Common myeloid progenitor, CD34-positive (primary cell): ENCODE results near the gene LSM7.

Source experiments
- CTCF ChIA-PET: fragments of 350-600 bp; sonication (Branson Sonifier 250); formaldehyde crosslinking; loops from one replicate; lab custom pipeline; 2021; ENCODE audit warnings: antibody characterized with exemption; lab: Charles Lee
- POLR2A ChIA-PET: fragments of 350-600 bp; sonication (Branson Sonifier 250); formaldehyde crosslinking; loops from one replicate; lab custom pipeline; 2021; ENCODE audit warnings: antibody characterized with exemption; lab: Charles Lee
- DNase-seq, 3 donors: peaks; one replicate each; pipeline versions ENCODE4 v3.0.0 to v3.0.0-alpha.2; 2013
- H3K27ac ChIP-seq, 2 experiments: 1 replicate in 1 of 2; 2 replicates in 1 of 2; pipeline ENCODE4 v1.7.0; 2013; ENCODE audit warnings: inconsistent platforms in 2 of 2, low read length in 2 of 2, mild to moderate bottlenecking in 2 of 2, low read depth in 1 of 2, moderate library complexity in 1 of 2; ENCODE audit not compliant: severe bottlenecking in 2 of 2, insufficient read depth in 1 of 2, poor library complexity in 1 of 2
- H3K27me3 ChIP-seq, 5 experiments: replicated peaks in 2 of 5; 1 replicate in 3 of 5; 2 replicates in 2 of 5; pipeline versions ENCODE4 v1.6.1 to v1.7.0; 2013; ENCODE audit warnings: low read length in 4 of 5, mild to moderate bottlenecking in 2 of 5, moderate library complexity in 2 of 5, inconsistent platforms in 1 of 5; ENCODE audit not compliant: insufficient read depth in 5 of 5, control insufficient read depth in 4 of 5
- H3K36me3 ChIP-seq, 4 experiments: 1 replicate in 2 of 4; 2 replicates in 2 of 4; pipeline versions ENCODE4 v1.6.1 to v1.7.0; 2013; ENCODE audit warnings: low read length in 3 of 4, control low read depth in 1 of 4, mild to moderate bottlenecking in 1 of 4; ENCODE audit not compliant: control insufficient read depth in 4 of 4, insufficient read depth in 4 of 4
- H3K4me1 ChIP-seq, 4 experiments: 1 replicate in 3 of 4; 2 replicates in 1 of 4; pipeline versions ENCODE4 v1.6.1 to v1.7.1; 2013; ENCODE audit warnings: low read length in 3 of 4, mild to moderate bottlenecking in 3 of 4, control low read depth in 1 of 4, inconsistent platforms in 1 of 4, moderate library complexity in 1 of 4; ENCODE audit not compliant: control insufficient read depth in 4 of 4, insufficient read depth in 4 of 4; ENCODE audit errors: control extremely low read depth in 1 of 4
- H3K4me3 ChIP-seq, 7 experiments: 1 replicate in 4 of 7; 2 replicates in 3 of 7; pipeline versions ENCODE4 v1.5.1 to v1.7.0; 2013; ENCODE audit warnings: mild to moderate bottlenecking in 7 of 7, low read length in 6 of 7, moderate library complexity in 6 of 7, inconsistent platforms in 2 of 7, low read depth in 2 of 7, control low read depth in 1 of 7; ENCODE audit not compliant: insufficient read depth in 4 of 7, control insufficient read depth in 1 of 7; ENCODE audit errors: extremely low read depth in 1 of 7
- H3K9me3 ChIP-seq, 5 experiments: 1 replicate in 4 of 5; 2 replicates in 1 of 5; pipeline versions ENCODE4 v1.6.1 to v1.7.1; 2013; ENCODE audit warnings: low read length in 4 of 5, mild to moderate bottlenecking in 2 of 5, inconsistent platforms in 1 of 5, low read depth in 1 of 5, moderate library complexity in 1 of 5; ENCODE audit not compliant: control insufficient read depth in 4 of 5, insufficient read depth in 2 of 5; ENCODE audit errors: control extremely low read depth in 1 of 5
- WGBS: methylation state at CpG from one replicate; pipeline ENCODE4 v1.1.5; 2013; ENCODE audit not compliant: insufficient coverage; 5-methylcytosine and 5-hydroxymethylcytosine counted together

LSM7 gene

GRCh38 chr19:2359992-2360685 is 31.8 kb upstream of the LSM7 start, which contains the start of gene TMPRSS9:
Gene TMPRSS9, plus strand, starts transcription at chr19:2360265. Its CDS starts 29,521 bp downstream, at chr19:2389786.
- DNase-seq, result peak in 1 of 3 donors; percentile 51
- Histone ChIP-seq H3K27me3 (peaks cover 0 to 6% (median 0%) of the 10 kb centered on the region in 5 experiments), H3K27ac (no peak within 1 kb of the TSS), H3K4me1 (peaks cover 0 to 53% (median 14%) of the 10 kb centered on the region in 4 experiments), H3K9me3 (no peaks in the 10 kb centered on the region), H3K36me3 (peaks cover 0 to 6% (median 1%) of the 10 kb centered on the region in 4 experiments), H3K4me3 (peak within 1 kb of the TSS in 3 of 7 experiments; percentile 8 to 60 (median 40))
- ChIA-PET POLR2A (interaction anchor here (0.5 to 1.1 kb wide), 2 partner anchors 27 to 28 kb away, joined by 4 to 5 read pairs; no protein-coding TSS in a partner anchor), CTCF (no interaction called here)
- WGBS, result 31% methylated on average over 15 of the region's 44 CpGs

GRCh38 chr19:2358548-2359173 is 30.3 kb upstream of the LSM7 start:
- H3K4me1 ChIP-seq, result peaks cover 0 to 39% (median 8%) of the 10 kb centered on the region in 4 experiments
- H3K36me3 ChIP-seq, result peaks cover 2 to 21% (median 7%) of the 10 kb centered on the region in 4 experiments
- no peak overlapping the region for H3K4me3 ChIP-seq
- ChIA-PET CTCF (interaction anchor here (1.1 kb wide), 1 partner anchor 21 kb away, joined by 3 read pairs; no protein-coding TSS in a partner anchor), POLR2A (interaction anchor here (0.6 kb wide), 1 partner anchor 266 kb away, joined by 3 read pairs; no protein-coding TSS in a partner anchor)
- H3K9me3 ChIP-seq, result no peaks in the 10 kb centered on the region
- DNase-seq, result no peak
- H3K27ac ChIP-seq, result no peak overlapping the region
- peaks cover 0 to 6% (median 0%) of the 10 kb centered on the region in 5 experiments for H3K27me3 ChIP-seq
- WGBS, result 92% methylated on average over 19 of the region's 28 CpGs

- H3K4me3 ChIP-seq, result no peak overlapping the region
- DNase-seq, result no peak
- CTCF ChIA-PET, result interaction anchor here (1.1 kb wide), 1 partner anchor 22 kb away, joined by 3 read pairs; no protein-coding TSS in a partner anchor
- WGBS, result 100% methylated on average over 3 of the region's 3 CpGs
- peaks cover 0 to 6% (median 0%) of the 10 kb centered on the region in 5 experiments for H3K27me3 ChIP-seq
- H3K27ac ChIP-seq, result no peak overlapping the region
- H3K4me1 ChIP-seq, result peaks cover 0 to 28% (median 6%) of the 10 kb centered on the region in 4 experiments
- H3K36me3 ChIP-seq, result peaks cover 2 to 32% (median 14%) of the 10 kb centered on the region in 4 experiments
- POLR2A ChIA-PET, result interaction anchor here (0.6 kb wide), 1 partner anchor 267 kb away, joined by 3 read pairs; no protein-coding TSS in a partner anchor
- no peaks in the 10 kb centered on the region for H3K9me3 ChIP-seq
Measured at GRCh38 chr19:2357279-2358206, 29.2 kb upstream of the LSM7 start.

- peaks cover 0 to 15% (median 3%) of the 10 kb centered on the region in 4 experiments for H3K4me1 ChIP-seq
- CTCF ChIA-PET, result interaction anchor here (0.9 to 1.2 kb wide), 2 partner anchors 10 to 37 kb away, joined by 4 read pairs; no protein-coding TSS in a partner anchor
Measured at GRCh38 chr19:2356036-2356646, 27.8 kb upstream of the LSM7 start.

GRCh38 chr19:2355168-2356035 is 27.0 kb upstream of the LSM7 start:
- Histone ChIP-seq H3K4me3 (no peak overlapping the region), H3K9me3 (no peaks in the 10 kb centered on the region), H3K27me3 (peaks cover 0 to 3% (median 0%) of the 10 kb centered on the region in 5 experiments), H3K27ac (no peak overlapping the region), H3K4me1 (peaks cover 0 to 10% (median 2%) of the 10 kb centered on the region in 4 experiments), H3K36me3 (peaks cover 4 to 52% (median 22%) of the 10 kb centered on the region in 4 experiments)
- ChIA-PET POLR2A (interaction anchor here (0.6 kb wide), 1 partner anchor 14 kb away, joined by 4 read pairs; no protein-coding TSS in a partner anchor), CTCF (interaction anchor here (0.9 to 1.2 kb wide), 2 partner anchors 9 to 38 kb away, joined by 4 read pairs; no protein-coding TSS in a partner anchor)
- 81% methylated on average over 21 of the region's 24 CpGs for WGBS
- peak in 1 of 3 donors; percentile 44 for DNase-seq

More at GRCh38 chr19:2356036-2356646, 27.8 kb upstream of the LSM7 start:
- peaks cover 2 to 45% (median 19%) of the 10 kb centered on the region in 4 experiments for H3K36me3 ChIP-seq
- DNase-seq, result no peak
- no peak overlapping the region for H3K27ac ChIP-seq
- peaks cover 0 to 6% (median 0%) of the 10 kb centered on the region in 5 experiments for H3K27me3 ChIP-seq
- no peaks in the 10 kb centered on the region for H3K9me3 ChIP-seq
- 93% methylated on average over 21 of the region's 21 CpGs for WGBS
- POLR2A ChIA-PET, result no interaction called here
- no peak overlapping the region for H3K4me3 ChIP-seq
